Measurements from ENCODE around the gene KCNC1. TPM values are rescaled to one million over a fixed set of nuclear protein-coding genes. Genes with fewer than 3 reads are reported as not detected.

Gene KCNC1
- total and polyA plus RNA-seq, 9 of the 15 experiments (the other 6 are each of a cell fraction or from before 2014, with no cell fraction given): 0.05 to 0.08 TPM; not detected in 7

GRCh38 chr11:17719028-17719937 lies 15.3 kb upstream of the KCNC1 start, which contains the start of gene MYOD1:
MYOD1 (plus strand) TSS chr11:17719571; CDS start chr11:17719783, 212 bp downstream.
- ATAC-seq (no peak), DNase-seq (ENCODE audit: extremely low read depth in 1 of 4, low spot score in 3 of 4) (no peak), FAIRE-seq (no peak)
- Histone ChIP-seq H3K79me2 (ENCODE audit: control insufficient read depth, insufficient read depth, low read length) (no peaks in the 10 kb centered on the region), H3K9me1 (ENCODE audit: control insufficient read depth, insufficient read depth, low read length) (no peaks in the 10 kb centered on the region), H3K9ac (ENCODE audit: insufficient read depth in 1 of 2, low read depth in 2 of 2, low read length in 2 of 2) (no peak within 1 kb of the TSS), H3K4me1 (replicated peaks in 1 of 2; ENCODE audit: control insufficient read depth in 2 of 2, insufficient read depth in 2 of 2, low read length in 2 of 2) (peaks cover 0 to 10% of the 10 kb centered on the region in 2 experiments; a peak in 2 of 5 replicates), H4K20me1 (replicated peaks; ENCODE audit: control insufficient read depth, insufficient read depth, low read length) (no peaks in the 10 kb centered on the region; the same call in 1 of the 2 replicates), H3K27me3 (ENCODE audit: control insufficient read depth in 2 of 2, insufficient read depth in 2 of 2, low read length in 2 of 2) (peaks cover 0 to 35% of the 10 kb centered on the region in 2 experiments; a peak in 2 of 5 replicates), H3K27ac (ENCODE audit: extremely low read depth, low read depth, low read length) (no peak within 1 kb of the TSS), H2AFZ (ENCODE audit: low read depth, low read length) (no peak within 1 kb of the TSS), H3K9me3 (replicated peaks; ENCODE audit: control insufficient read depth, insufficient read depth, low read depth, low read length) (no peaks in the 10 kb centered on the region), H3K4me2 (ENCODE audit: insufficient read depth, low read length) (no peak within 1 kb of the TSS), H3K36me3 (ENCODE audit: control insufficient read depth, insufficient read depth, low read length) (no peaks in the 10 kb centered on the region), H3K4me3 (no peak within 1 kb of the TSS)
- in situ Hi-C loops (cut with MboI) (no loop called here), intact Hi-C loops (cut with micrococcal nuclease) (no loop called here)
- 44% methylated on average over 34 of the region's 68 CpGs for WGBS (ENCODE audit: insufficient coverage, low coverage, missing lambda C conversion rate)
- ChIA-PET POLR2A (interaction anchor here (0.7 kb wide), 1 partner anchor 191 kb away, joined by 3 read pairs; no protein-coding TSS in a partner anchor), CTCF (ENCODE audit: low intra/inter-chr PET ratio) (no interaction called here)
- BruUV-seq (replicated peaks): no TSS peak
- no peak for TF ChIP-seq KLF16 (IDR thresholded peaks at IDR 0.05)
- no peak for TF ChIP-seq KHSRP (IDR thresholded peaks at IDR 0.05)
- TF ChIP-seq NFE2L1 (tag; IDR thresholded peaks at IDR 0.05; ENCODE audit: borderline replicate concordance, low read depth): no peak
- no peak for TF ChIP-seq ZBTB8A (IDR thresholded peaks at IDR 0.05; ENCODE audit: partially characterized antibody)
- TF ChIP-seq ZBTB1 (CRISPR knock-in tag; IDR thresholded peaks at IDR 0.05; ENCODE audit: borderline replicate concordance, low read depth): no peak
- TF ChIP-seq CC2D1A (IDR thresholded peaks at IDR 0.05): no peak
- no peak for TF ChIP-seq PTBP1 (IDR thresholded peaks at IDR 0.05; ENCODE audit: low read depth, low read length)
- TF ChIP-seq FOXJ3 (CRISPR knock-in tag; IDR thresholded peaks at IDR 0.05): no peak
- no peak for TF ChIP-seq C11orf30 (IDR thresholded peaks at IDR 0.05; ENCODE audit: low read depth)
- TF ChIP-seq MCM7 (IDR thresholded peaks at IDR 0.05): no peak
- TF ChIP-seq TCF7 (IDR thresholded peaks at IDR 0.05; ENCODE audit: borderline replicate concordance): no peak
- TF ChIP-seq PRPF4 (IDR thresholded peaks at IDR 0.05; ENCODE audit: insufficient read depth, low read depth, low read length, poor library complexity, severe bottlenecking): no peak
- no peak for TF ChIP-seq KLF6 (CRISPR knock-in tag; IDR thresholded peaks at IDR 0.05; ENCODE audit: borderline replicate concordance)
- TF ChIP-seq MCM2 (IDR thresholded peaks at IDR 0.05; ENCODE audit: low read depth): no peak
- no peak for TF ChIP-seq ARID3A (IDR thresholded peaks at IDR 0.05; ENCODE audit: borderline replicate concordance, low read depth, low read length)
- no peak for TF ChIP-seq ZNF551 (CRISPR knock-in tag; IDR thresholded peaks at IDR 0.05)
- no peak for TF ChIP-seq STAG1 (CRISPR knock-in tag; IDR thresholded peaks at IDR 0.05; ENCODE audit: borderline replicate concordance)
- no peak for TF ChIP-seq SRSF9 (IDR thresholded peaks at IDR 0.05; ENCODE audit: borderline replicate concordance, low read depth, low read length)
- TF ChIP-seq MEF2A (IDR thresholded peaks at IDR 0.05; ENCODE audit: control insufficient read depth, low read depth, low read length): no peak

Data from K562 (cell line).